Suprapubic skin (tissue), 3 donors: ENCODE data around the gene AKAP1.

ENCODE experiments used
- EP300 ChIP-seq: sonication (generic); formaldehyde crosslinking; IDR thresholded peaks from one replicate; pipeline ENCODE4 v1.6.1; 2017; ENCODE audit warnings: antibody characterized with exemption
- POLR2A ChIP-seq, 2 donors: fragments of 450-650 bp; IDR thresholded peaks; one replicate each; pipeline ENCODE4 v1.6.1; 2017; ENCODE audit warnings: antibody characterized with exemption in 2 of 2, mild to moderate bottlenecking in 2 of 2, moderate library complexity in 2 of 2
- TF ChIP-seq, protein P1 (sequence below), 2 donors: fragments of 200-600 bp in 1 of 2; fragments of 450-650 bp in 1 of 2; sonication (generic) in 1 of 2; IDR thresholded peaks; one replicate each; pipeline ENCODE4 v1.5.1; 2016 to 2019; ENCODE audit warnings: antibody characterized with exemption in 2 of 2, mild to moderate bottlenecking in 1 of 2, moderate library complexity in 1 of 2

DNA sequence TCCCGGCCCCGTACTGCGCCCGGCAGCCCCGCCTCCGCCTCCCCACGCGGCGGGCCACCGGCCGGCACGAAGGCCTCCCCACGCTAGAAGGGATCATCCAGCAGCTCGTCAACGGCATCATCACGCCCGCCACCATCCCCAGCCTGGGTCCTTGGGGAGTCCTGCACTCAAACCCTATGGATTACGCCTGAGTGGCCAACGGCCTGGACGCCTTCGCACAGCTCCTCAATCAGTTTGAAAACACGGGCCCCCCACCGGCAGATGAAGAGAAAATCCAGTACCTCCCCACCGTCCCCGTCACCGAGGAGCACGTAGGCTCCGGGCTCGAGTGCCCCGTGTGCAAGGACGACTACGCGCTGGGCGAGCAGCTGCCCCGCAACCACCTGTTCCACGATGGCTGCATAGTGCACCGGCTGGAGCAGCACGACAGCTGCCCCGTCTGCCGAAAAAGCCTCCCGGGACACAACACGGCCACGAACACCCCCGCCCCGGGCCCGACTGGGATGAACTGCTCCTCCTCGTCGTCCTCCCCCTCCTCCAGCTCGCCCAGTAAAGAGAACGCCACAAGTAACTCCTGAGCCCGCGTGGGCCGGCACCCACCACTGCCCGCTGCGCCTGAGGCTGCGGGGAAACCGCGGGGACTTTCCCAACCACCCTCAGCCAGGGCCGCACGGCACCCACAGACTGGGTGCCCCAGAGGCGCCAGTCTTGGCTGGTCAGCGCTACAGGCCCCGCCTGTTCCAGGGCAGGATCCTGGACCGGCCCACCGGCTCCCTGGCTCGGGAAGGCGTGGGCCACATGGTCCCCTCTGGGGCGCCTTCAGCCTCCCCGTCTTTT lies 39.0 kb upstream of the AKAP1 start:
- TF ChIP-seq, protein P1, sequence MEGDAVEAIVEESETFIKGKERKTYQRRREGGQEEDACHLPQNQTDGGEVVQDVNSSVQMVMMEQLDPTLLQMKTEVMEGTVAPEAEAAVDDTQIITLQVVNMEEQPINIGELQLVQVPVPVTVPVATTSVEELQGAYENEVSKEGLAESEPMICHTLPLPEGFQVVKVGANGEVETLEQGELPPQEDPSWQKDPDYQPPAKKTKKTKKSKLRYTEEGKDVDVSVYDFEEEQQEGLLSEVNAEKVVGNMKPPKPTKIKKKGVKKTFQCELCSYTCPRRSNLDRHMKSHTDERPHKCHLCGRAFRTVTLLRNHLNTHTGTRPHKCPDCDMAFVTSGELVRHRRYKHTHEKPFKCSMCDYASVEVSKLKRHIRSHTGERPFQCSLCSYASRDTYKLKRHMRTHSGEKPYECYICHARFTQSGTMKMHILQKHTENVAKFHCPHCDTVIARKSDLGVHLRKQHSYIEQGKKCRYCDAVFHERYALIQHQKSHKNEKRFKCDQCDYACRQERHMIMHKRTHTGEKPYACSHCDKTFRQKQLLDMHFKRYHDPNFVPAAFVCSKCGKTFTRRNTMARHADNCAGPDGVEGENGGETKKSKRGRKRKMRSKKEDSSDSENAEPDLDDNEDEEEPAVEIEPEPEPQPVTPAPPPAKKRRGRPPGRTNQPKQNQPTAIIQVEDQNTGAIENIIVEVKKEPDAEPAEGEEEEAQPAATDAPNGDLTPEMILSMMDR (IDR thresholded peaks at IDR 0.05): no peak
- no peak for TF ChIP-seq EP300
- no peak for TF ChIP-seq POLR2A (IDR thresholded peaks at IDR 0.05)
